DND-41 (cell line): ENCODE measurements around the gene RGS9.
"Not testable (repeated sequence)": the region's sequence is repeated elsewhere in the genome, so short reads cannot be mapped to it uniquely, and the experiment has no call there.

ENCODE experiments used
- ATAC-seq: fragments of 200-7000 bp; cut with Tn5 transposase; 3 replicates; pipeline ENCODE4 v1.9.1; 2021; ENCODE audit warnings: low read depth; ENCODE audit not compliant: insufficient read depth
- DNase-seq: peaks from one replicate; pipeline ENCODE4 v3.0.0-alpha.2; 2020
- H2AFZ ChIP-seq: 2 replicates; pipeline ENCODE4 v1.6.0; 2012; ENCODE audit warnings: low read depth, low read length
- H3K27ac ChIP-seq: 2 replicates; pipeline ENCODE4 v1.5.1; 2012; ENCODE audit warnings: low read length, inconsistent platforms
- H3K27me3 ChIP-seq: fragments of 200-600 bp; sonication (generic); 2 replicates; pipeline ENCODE4 v1.6.0; 2012; ENCODE audit warnings: low read length, mild to moderate bottlenecking, inconsistent platforms; ENCODE audit not compliant: insufficient read depth, poor library complexity
- H3K36me3 ChIP-seq: 2 replicates; pipeline ENCODE4 v1.5.1; 2012; ENCODE audit warnings: low read length, inconsistent platforms; ENCODE audit not compliant: insufficient read depth
- H3K4me1 ChIP-seq: 2 replicates; pipeline ENCODE4 v1.5.1; 2012; ENCODE audit warnings: mild to moderate bottlenecking, low read length; ENCODE audit not compliant: insufficient read depth
- H3K4me2 ChIP-seq: 2 replicates; pipeline ENCODE4 v1.6.0; 2012; ENCODE audit warnings: mild to moderate bottlenecking, moderate library complexity, low read length, inconsistent platforms; ENCODE audit not compliant: insufficient read depth
- H3K4me3 ChIP-seq, 2 experiments: fragments of 200-600 bp in 1 of 2; shearing (Covaris generic) in 1 of 2; 2 replicates each; pipeline ENCODE4 v1.5.1; 2012 to 2016; ENCODE audit warnings: inconsistent platforms in 2 of 2, low read length in 2 of 2, mild to moderate bottlenecking in 2 of 2, low read depth in 1 of 2, moderate library complexity in 1 of 2
- H3K79me2 ChIP-seq: 2 replicates; pipeline ENCODE4 v1.6.0; 2012; ENCODE audit warnings: low read length, inconsistent platforms; ENCODE audit not compliant: insufficient read depth
- H3K9ac ChIP-seq: 2 replicates; pipeline ENCODE4 v1.6.0; 2012; ENCODE audit warnings: low read depth, mild to moderate bottlenecking, inconsistent platforms, low read length, moderate library complexity
- H3K9me3 ChIP-seq: 2 replicates; pipeline ENCODE4 v1.5.1; 2012; ENCODE audit warnings: low read length, moderate library complexity, mild to moderate bottlenecking, inconsistent platforms; ENCODE audit not compliant: insufficient read depth, severe bottlenecking
- H4K20me1 ChIP-seq: 2 replicates; pipeline ENCODE4 v1.6.0; 2012; ENCODE audit warnings: low read length; ENCODE audit not compliant: insufficient read depth
- CTCF ChIP-seq: IDR thresholded peaks from 2 replicates; pipeline ENCODE4 v1.5.1; 2012; ENCODE audit warnings: borderline replicate concordance, low read length, moderate library complexity, mild to moderate bottlenecking; ENCODE audit not compliant: poor library complexity, severe bottlenecking; ENCODE audit errors: extremely low read depth
- EZH2 ChIP-seq: IDR thresholded peaks from 3 replicates; pipeline ENCODE4 v1.6.1; 2012; ENCODE audit warnings: borderline replicate concordance, low read depth, mild to moderate bottlenecking, moderate library complexity, low read length, inconsistent platforms; ENCODE audit not compliant: severe bottlenecking

RGS9 gene

GRCh38 chr17:65174974-65175373 is 37.8 kb downstream of the RGS9 start:
- ATAC-seq: no peak

GRCh38 chr17:65175952-65176351 is 38.8 kb downstream of the RGS9 start:
- no peaks in the 10 kb centered on the region; the same call in 1 of the 2 replicates for H3K36me3 ChIP-seq
- TF ChIP-seq CTCF: no peak
- TF ChIP-seq EZH2: no peak
- no peak for ATAC-seq
- no peak overlapping the region for H3K9ac ChIP-seq
- no peak overlapping the region for H2AFZ ChIP-seq
- H3K27me3 ChIP-seq: no peaks in the 10 kb centered on the region
- H3K9me3 ChIP-seq: no peaks in the 10 kb centered on the region
- H4K20me1 ChIP-seq: no peaks in the 10 kb centered on the region
- no peaks in the 10 kb centered on the region for H3K79me2 ChIP-seq
- no peak overlapping the region for H3K4me3 ChIP-seq
- DNase-seq: no peak
- no peak overlapping the region for H3K4me2 ChIP-seq
- H3K27ac ChIP-seq: no peak overlapping the region
- peaks cover 77% of the 10 kb centered on the region for H3K4me1 ChIP-seq

More at GRCh38 chr17:65174974-65175373, 37.8 kb downstream of the RGS9 start:
- Histone ChIP-seq H3K79me2 (no peaks in the 10 kb centered on the region), H3K4me2 (no peak overlapping the region), H3K9ac (no peak overlapping the region), H3K27me3 (no peaks in the 10 kb centered on the region), H4K20me1 (no peaks in the 10 kb centered on the region), H3K4me3 (no peak overlapping the region), H3K4me1 (peaks cover 76% of the 10 kb centered on the region), H3K27ac (no peak overlapping the region; the same call in 1 of the 2 replicates), H2AFZ (no peak overlapping the region), H3K36me3 (peaks cover 4% of the 10 kb centered on the region; the same call in 1 of the 2 replicates), H3K9me3 (no peaks in the 10 kb centered on the region)
- DNase-seq: no peak
- no peak for TF ChIP-seq EZH2
- TF ChIP-seq CTCF: no peak

- Histone ChIP-seq H3K9ac (no peak overlapping the region), H3K27ac (no peak overlapping the region), H4K20me1 (no peaks in the 10 kb centered on the region), H3K36me3 (no peaks in the 10 kb centered on the region), H3K4me1 (peaks cover 77% of the 10 kb centered on the region), H3K79me2 (no peaks in the 10 kb centered on the region), H2AFZ (no peak overlapping the region), H3K9me3 (no peaks in the 10 kb centered on the region), H3K4me2 (no peak overlapping the region), H3K27me3 (no peaks in the 10 kb centered on the region), H3K4me3 (no peak overlapping the region)
- TF ChIP-seq EZH2 (no peak), CTCF (no peak)
- ATAC-seq (no peak), DNase-seq (no peak)
Observed at GRCh38 chr17:65176646-65177409, 39.7 kb downstream of the RGS9 start.

- Histone ChIP-seq H3K36me3 (no peaks in the 10 kb centered on the region), H2AFZ (no peak overlapping the region), H3K79me2 (no peaks in the 10 kb centered on the region), H3K4me1 (peaks cover 76% of the 10 kb centered on the region), H3K27me3 (no peaks in the 10 kb centered on the region), H3K9ac (no peak overlapping the region), H3K4me2 (no peak overlapping the region), H3K27ac (peak overlapping the region; percentile 9), H3K4me3 (no peak overlapping the region), H4K20me1 (no peaks in the 10 kb centered on the region), H3K9me3 (no peaks in the 10 kb centered on the region)
- TF ChIP-seq CTCF (no peak), EZH2 (no peak)
- DNase-seq (no peak), ATAC-seq (no peak)
Observed at GRCh38 chr17:65177901-65178300, 40.7 kb downstream of the RGS9 start.

- peak overlapping the region; percentile 50 for H2AFZ ChIP-seq
- not testable (repeated sequence) for H3K9me3 ChIP-seq, DNase-seq, H4K20me1 ChIP-seq, H3K79me2 ChIP-seq, H3K36me3 ChIP-seq, H3K27me3 ChIP-seq
- ATAC-seq: peak; percentile 4; the same call in 1 of the 3 replicates
- H3K4me1 ChIP-seq: peaks cover 59% of the 10 kb centered on the region
- peak overlapping the region; percentile 53 for H3K4me2 ChIP-seq
- H3K9ac ChIP-seq: peak overlapping the region; percentile 50
- H3K4me3 ChIP-seq: peak overlapping the region in 1 of 2 experiments; percentile 36; a peak in 2 of 4 replicates
- peak overlapping the region; percentile 95 for H3K27ac ChIP-seq
Observed at GRCh38 chr17:65180276-65180675, 43.1 kb downstream of the RGS9 start.
